Fibroblast of skin of right quadriceps (primary cell): ENCODE results near the gene FGFRL1.

Experiments used
- DNase-seq: peaks from one replicate; pipeline ENCODE4 v3.0.0-alpha.2; 2013

FGFRL1 gene

DNA sequence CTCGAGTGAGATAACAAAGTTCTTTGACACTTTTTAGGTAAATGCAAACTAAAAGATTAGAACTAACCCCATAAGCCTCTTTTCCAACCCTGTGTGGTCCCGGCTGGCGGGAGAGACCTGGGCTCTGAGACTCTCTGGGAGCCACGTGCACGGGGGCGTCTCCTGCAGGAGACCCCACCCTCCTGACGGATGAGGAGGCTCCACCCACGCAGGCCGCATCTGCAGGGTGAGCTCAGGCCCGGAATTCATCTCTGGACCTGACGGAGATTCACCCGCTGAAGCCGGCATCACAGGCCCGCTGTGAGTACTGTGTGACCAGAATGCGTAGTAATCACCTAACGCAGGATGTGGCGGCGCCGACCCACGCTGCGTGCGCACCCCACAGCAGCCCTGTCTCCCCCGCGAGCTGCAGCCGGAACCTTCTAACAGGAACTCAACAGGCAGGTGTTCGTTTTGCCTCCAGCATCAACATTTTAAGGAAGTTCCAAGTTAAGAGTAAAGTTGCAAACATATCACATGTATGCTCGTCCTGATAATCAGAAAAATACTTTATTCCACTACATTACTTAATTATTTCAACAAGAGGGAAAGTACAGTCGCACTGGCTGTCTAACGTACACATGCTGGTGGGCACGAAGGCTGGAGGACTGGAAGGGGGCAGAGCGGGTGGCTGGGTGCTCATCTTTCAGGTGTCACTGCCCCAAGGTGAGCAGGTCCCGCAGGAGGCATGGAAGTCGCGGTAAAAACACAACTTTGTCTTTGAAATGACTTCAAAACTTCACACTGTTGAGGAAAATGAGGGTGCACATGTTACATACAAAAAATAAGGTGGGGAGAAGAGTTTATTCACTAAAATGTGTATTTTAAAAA lies 44.5 kb downstream of the FGFRL1 start:
- DNase-seq = peak; percentile 38

DNA sequence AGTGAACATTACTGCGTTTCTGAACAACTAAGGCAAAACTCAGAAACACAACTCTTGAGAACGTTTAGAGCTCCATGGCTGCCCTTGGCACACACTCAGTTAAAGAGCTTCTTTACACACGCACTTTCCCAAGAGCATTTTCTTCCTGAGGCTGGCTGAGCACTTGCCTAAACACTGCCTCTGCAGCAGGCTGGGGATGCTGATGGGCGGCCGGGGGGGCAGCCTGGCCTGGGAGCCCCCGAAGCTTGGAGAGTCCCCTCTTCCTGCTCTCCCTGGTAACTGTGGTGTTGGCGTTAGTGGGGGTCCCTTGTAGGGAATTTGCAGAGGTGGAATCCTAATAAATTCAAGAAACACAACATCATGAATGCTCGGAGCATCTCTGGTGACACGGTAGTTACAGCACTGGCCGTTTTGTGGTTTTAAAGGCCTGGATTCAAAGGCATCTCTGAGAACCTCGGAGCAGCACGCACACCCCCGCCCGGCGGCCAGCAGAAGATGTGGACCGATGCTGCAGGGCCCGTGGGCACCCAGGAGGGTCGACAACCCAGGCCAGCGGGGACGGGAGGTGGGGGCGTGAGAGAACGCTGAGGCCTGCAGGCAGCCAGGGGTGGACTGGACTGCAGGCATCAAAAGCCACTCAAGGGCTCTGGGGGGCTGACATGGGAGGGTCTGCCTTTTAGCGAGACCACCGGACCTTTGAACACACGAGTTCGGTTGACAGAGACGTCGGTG lies 45.4 kb downstream of the FGFRL1 start:
- DNase-seq = no peak

DNA sequence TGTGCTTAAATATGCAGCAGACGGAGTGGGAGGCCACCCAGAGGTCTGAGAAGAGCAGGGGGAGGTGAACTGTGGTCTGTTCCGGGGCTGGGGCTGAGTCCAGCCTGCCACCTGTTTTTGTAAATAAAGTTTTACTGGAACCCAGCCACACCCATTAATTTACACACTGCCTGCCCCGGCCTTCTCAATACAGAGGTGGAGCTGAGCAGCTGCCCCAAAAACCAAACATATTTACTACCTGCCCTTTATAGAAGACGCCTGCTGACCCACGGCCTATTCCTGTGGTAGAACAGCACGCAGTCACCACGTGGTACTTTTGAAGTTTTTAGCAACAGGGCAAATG lies 45.9 kb downstream of the FGFRL1 start:
- DNase-seq = no peak

DNA sequence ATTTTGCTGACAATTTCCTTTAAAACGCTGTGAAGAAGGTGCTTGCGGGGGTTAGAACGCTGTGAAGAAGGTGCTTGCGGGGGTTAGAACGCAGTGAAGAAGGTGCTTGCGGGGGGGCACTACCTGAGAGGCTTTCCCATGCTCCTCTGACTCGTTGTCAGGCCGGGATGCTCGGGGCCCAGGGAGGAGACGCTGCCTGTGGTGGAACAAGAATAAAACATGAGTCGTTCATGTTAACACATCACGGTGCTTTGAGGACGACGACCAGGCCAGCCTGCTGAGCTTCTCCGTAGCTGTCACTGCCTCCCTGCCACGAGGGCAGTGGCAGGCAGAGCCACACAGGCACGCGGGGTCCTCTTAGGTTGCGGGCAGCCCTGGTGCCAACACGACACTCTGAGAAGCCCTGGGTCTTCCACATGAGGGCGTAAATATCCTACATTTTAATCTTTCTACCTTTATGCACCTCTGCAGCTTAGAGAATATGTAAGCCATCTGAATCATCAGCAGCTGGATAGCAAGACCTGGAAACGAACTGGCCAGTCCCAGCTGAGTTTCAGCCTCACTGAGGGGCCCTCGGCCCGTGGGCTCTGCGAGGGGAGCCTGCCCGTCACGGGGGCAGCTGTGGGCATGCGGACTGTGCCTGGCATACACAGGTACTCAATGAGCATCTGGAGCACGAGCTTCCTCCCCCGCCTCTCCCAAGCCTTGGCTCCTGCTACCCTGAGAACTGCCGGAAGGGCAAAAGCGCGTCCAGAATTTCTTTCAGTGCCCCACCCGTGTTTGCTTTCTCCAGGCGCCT lies 47.0 kb downstream of the FGFRL1 start:
- no peak for DNase-seq

DNA sequence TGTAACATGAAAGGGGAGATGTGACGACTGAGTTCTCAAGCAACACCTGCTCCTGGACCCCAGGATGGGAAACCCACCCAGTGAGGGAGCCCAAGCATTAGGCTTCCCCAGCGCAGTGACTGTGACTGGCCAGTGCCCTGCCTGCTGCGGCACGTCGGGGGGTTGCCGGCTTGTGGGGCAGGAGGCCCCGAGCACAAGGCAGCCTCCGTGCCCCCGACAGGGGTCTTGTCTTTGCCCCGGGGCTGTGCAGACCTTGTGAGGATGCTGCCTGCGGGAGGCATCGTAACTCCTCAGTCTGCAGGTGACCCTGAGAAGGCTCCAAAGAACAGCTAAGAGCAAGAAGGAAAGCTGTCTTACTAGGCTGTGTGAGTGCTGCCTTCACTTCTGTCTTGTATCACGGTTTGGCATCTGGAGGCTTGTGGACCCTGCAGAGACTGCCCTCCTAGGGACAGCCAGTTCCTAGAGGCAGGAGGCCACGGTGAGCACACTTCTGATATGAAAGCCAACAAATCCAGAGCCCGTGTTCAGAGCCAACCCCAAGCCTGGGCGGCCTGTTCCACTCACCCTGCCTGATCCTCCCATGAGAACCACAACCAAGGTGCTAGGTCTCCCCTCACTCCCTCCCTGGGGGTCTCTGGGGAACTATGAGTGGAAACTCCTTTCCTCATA lies 47.7 kb downstream of the FGFRL1 start:
- DNase-seq = no peak

DNA sequence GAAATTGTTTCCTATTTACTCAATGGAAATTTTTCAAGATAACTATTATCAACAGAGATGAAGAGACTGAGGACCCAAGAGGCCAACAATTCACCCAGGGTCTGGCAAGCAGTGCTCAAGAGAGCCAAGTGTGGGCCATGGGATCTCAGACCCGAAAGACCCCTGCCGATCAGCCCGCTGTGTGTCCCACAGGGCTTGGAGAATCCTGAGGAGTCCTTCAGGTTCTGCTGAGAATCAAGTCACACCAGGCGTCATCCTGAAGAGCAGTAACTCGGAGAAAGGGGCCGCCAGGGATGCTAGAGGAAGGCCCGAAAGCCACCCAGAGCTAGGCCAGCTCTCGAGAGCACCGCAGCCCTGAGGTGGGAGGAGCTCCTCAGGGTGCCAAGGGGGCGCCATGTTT lies 48.7 kb downstream of the FGFRL1 start:
- DNase-seq = no peak

DNA sequence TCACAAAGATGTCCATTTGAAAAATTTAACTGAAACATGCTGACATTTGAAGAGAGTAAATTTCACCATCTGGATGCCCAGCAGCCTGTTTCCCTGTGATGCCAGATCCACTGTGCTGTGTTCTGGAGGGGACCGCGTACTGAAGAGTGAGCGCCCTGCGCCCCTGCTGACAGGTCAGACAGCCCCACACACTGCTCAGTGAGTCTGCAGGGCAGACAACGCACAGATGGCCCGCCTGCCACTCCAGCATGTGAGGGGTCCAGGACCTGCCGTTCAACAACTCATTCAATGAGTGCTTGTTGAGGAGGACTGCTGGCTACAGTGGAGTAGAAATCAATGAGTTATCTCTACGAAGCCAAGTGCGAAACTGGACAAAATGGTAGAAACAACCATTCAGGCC lies 49.2 kb downstream of the FGFRL1 start:
- no peak for DNase-seq

DNA sequence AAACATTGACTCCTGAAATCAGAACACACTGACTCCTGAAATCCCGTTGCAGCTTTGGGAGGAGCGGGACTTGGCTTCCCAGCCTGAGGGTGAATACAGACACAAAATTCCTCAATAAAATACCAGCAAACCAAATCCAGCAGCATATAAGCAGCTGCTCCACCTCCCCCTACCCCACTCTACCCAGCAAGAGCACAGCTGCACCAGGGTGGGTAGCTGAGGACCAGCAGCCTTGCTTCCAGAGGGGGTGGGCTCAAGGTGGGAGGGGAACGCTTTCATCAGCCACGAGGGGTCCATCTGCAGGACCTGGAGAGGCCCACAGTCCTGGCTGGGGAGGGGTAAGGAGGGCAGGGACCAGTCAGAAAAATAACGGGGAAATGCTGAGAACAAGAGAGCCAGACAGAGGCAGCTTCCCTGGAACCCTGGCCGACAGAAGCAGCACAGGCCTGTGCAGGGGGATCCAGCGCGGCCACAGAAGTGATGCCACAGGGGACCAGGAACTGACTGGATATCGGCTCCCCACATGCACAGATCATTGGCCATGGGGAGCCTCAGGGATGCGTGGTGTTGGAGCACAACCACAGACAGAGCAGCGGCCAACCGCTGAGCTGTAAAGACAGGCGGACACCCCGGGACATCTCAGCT lies 49.8 kb downstream of the FGFRL1 start:
- DNase-seq = no peak

DNA sequence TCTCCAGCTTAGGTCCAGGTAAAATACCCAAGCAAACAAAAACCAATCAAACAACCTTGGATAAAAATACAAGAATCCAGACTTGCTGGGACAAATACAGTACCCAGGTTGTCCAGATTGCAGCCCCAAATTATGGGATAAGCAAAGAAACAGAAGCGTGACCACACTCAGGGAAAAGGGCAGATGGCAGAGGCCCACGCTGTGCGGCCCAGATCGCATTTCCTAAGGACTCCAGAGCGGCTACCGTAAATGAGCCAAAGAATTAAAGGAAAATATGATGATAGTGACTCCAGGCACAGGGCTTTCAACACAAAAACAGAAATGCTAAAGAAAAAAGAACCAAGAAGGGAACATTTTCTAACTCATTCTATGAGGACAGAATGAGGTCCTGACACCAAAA lies 50.3 kb downstream of the FGFRL1 start:
- no peak for DNase-seq

DNA sequence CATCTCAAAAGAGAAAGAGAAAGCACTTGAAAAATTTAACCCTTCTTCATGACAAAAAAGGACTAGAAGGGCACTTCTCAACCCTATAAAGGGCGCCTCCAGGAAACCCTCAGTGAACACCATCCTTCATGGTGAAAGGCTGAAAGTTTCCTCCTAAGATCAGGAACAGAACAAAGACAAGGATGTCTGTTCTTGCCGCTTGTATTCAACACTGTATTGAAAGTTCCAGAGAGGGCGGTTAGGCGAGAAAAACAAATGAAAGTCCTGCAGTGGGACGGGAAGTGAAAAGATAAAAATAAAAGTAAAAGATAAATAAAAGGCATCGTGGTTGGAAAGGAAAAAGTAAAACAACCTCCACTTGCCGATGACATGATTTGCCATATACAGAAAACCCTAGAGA lies 51.0 kb downstream of the FGFRL1 start:
- DNase-seq = no peak

DNA sequence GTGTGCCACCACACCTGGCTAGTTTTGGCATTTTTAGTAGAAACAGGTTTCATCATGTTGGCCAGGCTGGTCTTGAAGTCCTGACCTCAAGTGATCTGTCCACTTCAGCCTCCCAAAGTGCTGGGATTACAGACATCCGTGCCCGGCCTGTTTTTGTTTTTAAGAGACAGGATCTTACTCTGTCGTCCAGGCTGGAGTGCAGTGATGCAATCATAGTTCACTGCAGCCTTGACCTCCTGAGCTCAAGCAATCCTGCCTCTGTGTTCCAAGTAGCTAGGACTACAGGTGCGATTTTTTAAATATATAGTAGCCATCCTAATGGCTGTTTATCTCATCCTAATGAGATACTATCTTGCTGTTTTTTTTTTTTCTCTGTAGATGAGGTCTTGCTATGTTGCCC lies 54.3 kb downstream of the FGFRL1 start:
- no peak for DNase-seq

DNA sequence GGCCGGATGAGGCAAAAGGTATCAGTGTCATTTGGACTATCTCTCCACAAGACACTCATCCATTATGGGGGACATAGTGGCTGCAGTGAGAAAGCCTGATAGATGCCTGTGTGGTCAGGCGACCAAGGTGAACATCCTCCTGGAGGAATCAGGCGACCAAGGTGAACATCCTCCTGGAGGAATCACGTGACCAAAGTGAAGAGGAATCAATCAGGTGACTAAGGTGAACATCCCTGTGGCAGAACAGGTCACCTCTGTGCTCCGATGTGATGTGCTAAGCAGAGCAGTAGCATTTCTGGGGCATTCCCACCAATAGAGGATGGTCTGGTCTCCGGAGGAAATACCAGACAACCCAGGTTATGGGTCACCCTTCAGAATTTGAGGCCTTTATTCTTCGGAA lies 58.0 kb downstream of the FGFRL1 start:
- DNase-seq = no peak

DNA sequence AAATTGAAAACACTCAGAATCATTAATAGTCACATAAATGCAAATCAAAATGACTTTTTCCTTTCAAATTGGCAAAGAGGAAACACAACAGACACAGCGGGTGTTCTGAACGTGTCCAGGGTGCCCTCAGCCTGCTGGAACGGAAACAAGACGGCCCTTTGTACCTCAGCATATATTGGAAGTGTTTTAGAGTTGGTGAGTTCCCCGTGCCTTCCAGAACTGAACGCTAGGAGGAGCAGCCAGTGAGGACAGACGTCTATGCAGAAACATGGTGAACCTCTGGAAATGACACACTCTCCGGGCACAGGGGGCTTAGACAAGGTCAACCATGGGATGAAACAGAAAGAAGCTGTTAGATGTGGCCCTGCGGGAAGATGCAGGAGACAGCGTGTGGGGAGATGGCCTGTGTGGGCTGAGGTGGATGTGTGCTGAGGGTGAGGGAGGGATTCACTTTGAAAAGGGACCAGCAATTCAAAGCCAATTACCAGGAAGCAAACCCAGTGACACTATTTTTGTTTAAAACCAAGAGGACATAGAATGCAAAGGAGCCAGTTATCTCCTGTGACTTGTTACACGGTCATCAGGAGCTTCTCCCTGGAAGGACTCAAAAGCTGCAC lies 61.5 kb downstream of the FGFRL1 start:
- DNase-seq = peak; percentile 45

DNA sequence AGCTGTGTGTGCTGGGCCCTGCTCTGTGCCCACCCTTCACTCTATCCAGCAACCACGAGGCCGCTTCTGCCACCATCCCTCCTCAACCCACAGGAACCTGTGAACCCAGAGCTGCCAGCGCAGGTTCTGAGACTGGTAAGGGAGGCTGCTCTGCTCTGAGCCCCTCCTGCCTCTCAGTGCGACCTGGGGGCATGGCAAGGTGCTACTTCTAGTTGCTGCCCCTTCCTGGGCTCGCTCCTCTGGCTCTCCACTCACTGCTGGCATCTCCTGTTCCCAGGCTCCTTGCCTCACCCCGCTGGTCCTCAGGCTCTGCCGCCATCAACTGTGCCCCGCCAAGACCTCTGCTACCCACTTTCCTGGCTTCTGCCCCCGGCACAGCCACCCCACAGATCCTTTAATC lies 62.7 kb downstream of the FGFRL1 start:
- no peak for DNase-seq

DNA sequence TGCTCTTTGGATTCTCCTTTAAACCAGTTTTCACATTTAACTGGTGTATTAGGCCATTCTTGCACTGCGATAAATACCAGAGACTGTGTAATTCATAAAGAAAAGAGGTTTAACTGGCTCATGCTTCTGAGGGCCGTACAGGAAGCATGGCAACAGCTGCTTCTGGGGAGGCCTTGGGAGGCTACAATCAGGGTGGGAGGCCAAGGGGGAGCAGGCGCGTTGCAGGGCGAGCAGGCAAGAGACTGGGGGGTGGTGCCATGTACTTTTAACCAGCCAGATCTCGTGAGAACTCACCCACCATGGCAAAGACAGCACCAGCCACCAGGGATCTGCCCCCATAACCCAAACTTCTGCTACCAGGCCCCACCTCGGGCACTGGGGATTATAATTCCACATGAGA lies 63.8 kb downstream of the FGFRL1 start:
- DNase-seq = no peak

DNA sequence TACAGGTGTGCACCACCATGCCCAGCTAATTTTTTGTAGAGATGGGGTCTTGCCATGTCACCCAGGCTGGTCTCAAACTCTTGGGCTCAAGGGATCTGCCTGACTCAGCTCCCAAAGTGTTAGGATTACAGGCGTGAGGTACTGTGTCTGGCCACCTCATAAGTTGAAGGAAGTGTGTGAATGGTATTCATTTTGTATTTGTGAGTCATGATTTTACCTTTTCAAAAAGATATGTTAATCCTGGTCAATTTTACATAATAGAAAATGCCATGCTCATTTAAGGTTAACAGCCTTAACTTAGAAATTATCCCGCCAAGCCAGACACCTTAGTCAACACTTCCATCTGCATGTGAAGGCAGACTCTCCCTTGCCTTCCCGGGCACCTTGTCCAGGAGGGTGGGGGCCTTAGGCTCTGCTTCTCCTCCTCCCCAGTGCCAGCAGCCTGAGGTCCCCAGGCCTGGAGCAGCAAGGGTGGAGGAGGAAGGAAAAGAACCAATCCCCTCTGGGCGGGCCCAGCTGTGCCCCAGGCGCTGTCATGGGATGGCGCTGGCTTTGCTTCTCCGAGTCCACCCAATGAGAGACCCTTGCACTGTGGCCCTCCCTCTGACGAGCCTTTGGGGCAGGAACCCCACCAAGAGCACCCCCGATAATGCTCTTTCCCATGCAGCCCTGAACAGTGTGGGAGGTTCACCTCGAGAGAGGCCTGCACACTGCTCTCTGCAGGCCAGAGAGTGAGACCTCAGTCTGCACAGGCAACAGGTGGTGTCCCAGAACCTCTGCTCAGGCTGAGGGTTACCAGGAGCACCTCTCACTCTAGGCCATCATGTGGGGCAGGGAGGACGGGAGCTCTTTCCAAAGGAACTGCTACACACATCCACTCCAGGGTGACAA lies 64.6 kb downstream of the FGFRL1 start:
- DNase-seq = no peak
